Spinal cord (tissue), 10 donors: ENCODE measurements around the gene LRP1B. TPM values are rescaled to one million over a fixed set of nuclear protein-coding genes. Genes with fewer than 3 reads are reported as not detected.

Source experiments
- DNase-seq, 6 donors: peaks; one replicate each; pipeline versions ENCODE4 v3.0.0 to v3.0.0-alpha.2; 2013 to 2015; ENCODE audit warnings: low spot score in 6 of 6, low read depth in 4 of 6
- H3K27ac ChIP-seq: one replicate; pipeline ENCODE4 v1.5.1; 2013; ENCODE audit warnings: low read depth, low read length, control low read depth
- H3K27me3 ChIP-seq: one replicate; pipeline ENCODE4 v1.6.1; 2013; ENCODE audit warnings: low read length; ENCODE audit not compliant: control insufficient read depth, insufficient read depth
- H3K36me3 ChIP-seq: one replicate; pipeline ENCODE4 v1.6.1; 2013; ENCODE audit warnings: low read length; ENCODE audit not compliant: control insufficient read depth, insufficient read depth
- H3K4me1 ChIP-seq: one replicate; pipeline ENCODE4 v1.6.1; 2013; ENCODE audit warnings: low read length; ENCODE audit not compliant: control insufficient read depth, insufficient read depth
- H3K4me3 ChIP-seq: one replicate; pipeline ENCODE4 v1.5.1; 2013; ENCODE audit warnings: low read depth, low read length, control low read depth
- H3K9me3 ChIP-seq: one replicate; pipeline ENCODE4 v1.6.1; 2013; ENCODE audit warnings: low read length; ENCODE audit not compliant: control insufficient read depth, insufficient read depth
- WGBS: methylation state at CpG from one replicate; pipeline ENCODE4 v1.1.5; 2013; ENCODE audit warnings: missing lambda C conversion rate; ENCODE audit not compliant: insufficient coverage; 5-methylcytosine and 5-hydroxymethylcytosine counted together
- polyA plus RNA-seq, 2 donors: library from polyadenylated mRNA; unstranded; fragments of 120-200 nt; gene quantifications; one replicate each; pipeline ENCODE4 v1.2.1, GENCODE V29; 2013; ENCODE audit not compliant: insufficient read length in 2 of 2
- total RNA-seq, 2 donors: library from RNA; depleted of rRNA in 1 of 2; stranded (reverse); fragments of 120-200 nt in 1 of 2; fragments of >200 nt in 1 of 2; gene quantifications; one replicate each; pipeline versions ENCODE4 v1.2.3 to v1.2.4, GENCODE V29; 2013 to 2014
- donor health status: healthy.

LRP1B gene
- total and polyA plus RNA-seq, 4 donors = 22.1 to 70.2 (median 32.1) TPM

- Histone ChIP-seq H3K27me3 (no peaks in the 10 kb centered on the region), H3K9me3 (no peaks in the 10 kb centered on the region), H3K4me1 (no peaks in the 10 kb centered on the region), H3K4me3 (no peak overlapping the region), H3K27ac (no peak overlapping the region), H3K36me3 (no peaks in the 10 kb centered on the region)
- no peak for DNase-seq
- WGBS = no CpG with 5 or more reads among the region's 2 CpGs
Observed at GRCh38 chr2:142144547-142144946, 13.7 kb upstream of the LRP1B start.

GRCh38 chr2:142142595-142142994, 11.8 kb upstream of the LRP1B start:
- no peak overlapping the region for H3K4me3 ChIP-seq
- 100% methylated on average over 1 of the region's 3 CpGs for WGBS
- no peak overlapping the region for H3K27ac ChIP-seq
- H3K36me3 ChIP-seq = no peaks in the 10 kb centered on the region
- DNase-seq = no peak
- no peaks in the 10 kb centered on the region for H3K9me3 ChIP-seq
- H3K27me3 ChIP-seq = no peaks in the 10 kb centered on the region
- no peaks in the 10 kb centered on the region for H3K4me1 ChIP-seq

- H3K9me3 ChIP-seq = no peaks in the 10 kb centered on the region
- H3K27ac ChIP-seq = no peak overlapping the region
- H3K4me3 ChIP-seq = no peak overlapping the region
- H3K27me3 ChIP-seq = no peaks in the 10 kb centered on the region
- WGBS = no CpG with 5 or more reads among the region's 2 CpGs
- no peaks in the 10 kb centered on the region for H3K4me1 ChIP-seq
- DNase-seq = peak in 3 of 6 donors; percentile 55 to 89 (median 74)
- H3K36me3 ChIP-seq = no peaks in the 10 kb centered on the region
Observed at GRCh38 chr2:142140434-142140845, 9.6 kb upstream of the LRP1B start.

GRCh38 chr2:142139384-142139783, 8.6 kb upstream of the LRP1B start:
- WGBS = 53% methylated on average over 4 of the region's 4 CpGs
- Histone ChIP-seq H3K9me3 (no peaks in the 10 kb centered on the region), H3K27ac (no peak overlapping the region), H3K4me3 (no peak overlapping the region), H3K27me3 (no peaks in the 10 kb centered on the region), H3K36me3 (no peaks in the 10 kb centered on the region), H3K4me1 (no peaks in the 10 kb centered on the region)
- DNase-seq = no peak

GRCh38 chr2:142136571-142136970, 5.8 kb upstream of the LRP1B start:
- H3K27me3 ChIP-seq = no peaks in the 10 kb centered on the region
- no peaks in the 10 kb centered on the region for H3K9me3 ChIP-seq
- H3K27ac ChIP-seq = no peak overlapping the region
- H3K4me3 ChIP-seq = no peak overlapping the region
- no peak for DNase-seq
- peaks cover 5% of the 10 kb centered on the region for H3K4me1 ChIP-seq
- no peaks in the 10 kb centered on the region for H3K36me3 ChIP-seq

- H3K27ac ChIP-seq = no peak overlapping the region
- 49% methylated on average over 2 of the region's 3 CpGs for WGBS
- peak in 2 of 6 donors; percentile 57 to 64 for DNase-seq
- no peaks in the 10 kb centered on the region for H3K36me3 ChIP-seq
- no peak overlapping the region for H3K4me3 ChIP-seq
- H3K4me1 ChIP-seq = peaks cover 5% of the 10 kb centered on the region
- H3K9me3 ChIP-seq = no peaks in the 10 kb centered on the region
- H3K27me3 ChIP-seq = no peaks in the 10 kb centered on the region
Observed at GRCh38 chr2:142134911-142135310, 4.1 kb upstream of the LRP1B start.

GRCh38 chr2:142130111-142131009, 456 bp downstream of the LRP1B start:
- WGBS = under 1% methylated on average over 54 of the region's 68 CpGs
- Histone ChIP-seq H3K27ac (peak overlapping the region; percentile 82), H3K27me3 (peaks cover 2% of the 10 kb centered on the region), H3K4me1 (peaks cover 5% of the 10 kb centered on the region), H3K4me3 (peak overlapping the region; percentile 79), H3K9me3 (no peaks in the 10 kb centered on the region), H3K36me3 (no peaks in the 10 kb centered on the region)
- peak in 5 of 6 donors; percentile 55 to 94 (median 65) for DNase-seq

GRCh38 chr2:142128105-142128504, 2.7 kb downstream of the LRP1B start:
- Histone ChIP-seq H3K36me3 (no peaks in the 10 kb centered on the region), H3K4me1 (peaks cover 5% of the 10 kb centered on the region), H3K4me3 (peak overlapping the region; percentile 79), H3K27me3 (peaks cover 2% of the 10 kb centered on the region), H3K9me3 (no peaks in the 10 kb centered on the region), H3K27ac (no peak overlapping the region)
- no peak for DNase-seq
- WGBS = no CpG with 5 or more reads among the region's 5 CpGs

GRCh38 chr2:142127248-142127647, 3.6 kb downstream of the LRP1B start:
- Histone ChIP-seq H3K4me1 (peaks cover under 1% of the 10 kb centered on the region), H3K36me3 (no peaks in the 10 kb centered on the region), H3K27ac (no peak overlapping the region), H3K27me3 (peaks cover 2% of the 10 kb centered on the region), H3K4me3 (no peak overlapping the region), H3K9me3 (no peaks in the 10 kb centered on the region)
- DNase-seq = no peak

GRCh38 chr2:142124706-142125105, 6.1 kb downstream of the LRP1B start:
- H3K27ac ChIP-seq = no peak overlapping the region
- no peaks in the 10 kb centered on the region for H3K36me3 ChIP-seq
- no peaks in the 10 kb centered on the region for H3K9me3 ChIP-seq
- H3K4me3 ChIP-seq = no peak overlapping the region
- DNase-seq = no peak
- H3K4me1 ChIP-seq = no peaks in the 10 kb centered on the region
- peaks cover 1% of the 10 kb centered on the region for H3K27me3 ChIP-seq
